IMR-90 (cell line): ENCODE results near the gene STX16. TPM values are rescaled to one million over a fixed set of nuclear protein-coding genes. Genes with fewer than 3 reads are reported as not detected.
A peak's percentile ranks its signal among the peaks of the same experiment; 100 is the strongest.

ENCODE experiments used
- ATAC-seq: fragments of 200-7000 bp; cut with Tn5 transposase; 2 replicates; pipeline ENCODE4 v1.9.1; 2020; ENCODE audit warnings: low read depth, mild to moderate bottlenecking, moderate library complexity
- BruUV-seq: library from RNA; stranded (reverse); fragments of 400-500 nt; replicated peaks from 2 replicates; lab custom pipeline; 2021; lab: Mats Ljungman, UMichigan
- CTCF ChIA-PET: fragments of 300-600 bp; formaldehyde crosslinking; extraction: SDS; loops from one replicate; lab custom pipeline; 2021; ENCODE audit warnings: antibody characterized with exemption; lab: Yijun Ruan, JAX
- POLR2A ChIA-PET: fragments of 300-600 bp; sonication (Branson Sonifier 250); formaldehyde crosslinking; loops from one replicate; lab custom pipeline; 2022; ENCODE audit warnings: antibody characterized with exemption; ENCODE audit not compliant: unreplicated experiment; lab: Charles Lee
- DNase-seq: peaks from one replicate; pipeline ENCODE4 v3.0.0; 2013
- H2AFZ ChIP-seq: replicated peaks from 2 replicates; pipeline ENCODE3; 2013; ENCODE audit warnings: low read length, mild to moderate bottlenecking; ENCODE audit not compliant: poor library complexity
- H2AK5ac ChIP-seq: 2 replicates; pipeline ENCODE4 v1.6.1; 2013; ENCODE audit warnings: low read depth, low read length, inconsistent platforms
- H2AK9ac ChIP-seq: replicated peaks from 2 replicates; pipeline ENCODE3; 2013; ENCODE audit warnings: mild to moderate bottlenecking, low read depth, low read length, moderate library complexity; ENCODE audit not compliant: poor library complexity
- H2BK120ac ChIP-seq: 2 replicates; pipeline ENCODE4 v1.6.1; 2013; ENCODE audit warnings: low read depth, low read length, inconsistent platforms
- H2BK15ac ChIP-seq: 3 replicates; pipeline ENCODE4 v1.6.1; 2013; ENCODE audit warnings: low read depth, low read length, inconsistent platforms
- H2BK20ac ChIP-seq: 2 replicates; pipeline ENCODE4 v1.6.1; 2013; ENCODE audit warnings: low read depth, mild to moderate bottlenecking, inconsistent platforms, low read length, moderate library complexity
- H2BK5ac ChIP-seq: 2 replicates; pipeline ENCODE4 v1.6.1; 2013; ENCODE audit warnings: mild to moderate bottlenecking, low read depth, low read length, inconsistent platforms; ENCODE audit not compliant: poor library complexity, severe bottlenecking
- H3K14ac ChIP-seq: replicated peaks from 2 replicates; pipeline ENCODE4 v1.6.1; 2013; ENCODE audit warnings: low read depth, low read length, inconsistent platforms
- H3K18ac ChIP-seq: 2 replicates; pipeline ENCODE4 v1.6.1; 2013; ENCODE audit warnings: low read depth, low read length, control low read depth
- H3K23ac ChIP-seq: 2 replicates; pipeline ENCODE4 v1.6.1; 2013; ENCODE audit warnings: low read depth, low read length, inconsistent platforms
- H3K27ac ChIP-seq: 2 replicates; pipeline ENCODE4 v1.5.1; 2013; ENCODE audit warnings: mild to moderate bottlenecking, control low read depth, low read length; ENCODE audit not compliant: insufficient read depth
- H3K27me3 ChIP-seq: 2 replicates; pipeline ENCODE4 v1.6.1; 2013; ENCODE audit warnings: low read length; ENCODE audit not compliant: control insufficient read depth, insufficient read depth
- H3K36me3 ChIP-seq: 2 replicates; pipeline ENCODE4 v1.6.1; 2013; ENCODE audit warnings: low read length, mixed read lengths; ENCODE audit not compliant: control insufficient read depth, insufficient read depth
- H3K4ac ChIP-seq: 2 replicates; pipeline ENCODE4 v1.6.1; 2013; ENCODE audit warnings: low read depth, low read length, inconsistent platforms
- H3K4me1 ChIP-seq: 2 replicates; pipeline ENCODE4 v1.6.1; 2013; ENCODE audit warnings: low read length, mixed read lengths; ENCODE audit not compliant: control insufficient read depth, insufficient read depth
- H3K4me2 ChIP-seq: 2 replicates; pipeline ENCODE4 v1.6.1; 2013; ENCODE audit warnings: low read depth, mild to moderate bottlenecking, control low read depth, low read length, moderate library complexity
- H3K4me3 ChIP-seq: 2 replicates; pipeline ENCODE4 v1.5.1; 2013; ENCODE audit warnings: low read depth, mild to moderate bottlenecking, control low read depth, low read length, moderate library complexity; ENCODE audit not compliant: insufficient read depth
- H3K56ac ChIP-seq: 2 replicates; pipeline ENCODE4 v1.6.1; 2013; ENCODE audit warnings: low read length, inconsistent platforms; ENCODE audit not compliant: insufficient read depth; ENCODE audit errors: extremely low read depth
- H3K79me1 ChIP-seq, 2 experiments: 2 replicates each; pipeline ENCODE4 v1.6.1; 2013; ENCODE audit warnings: low read length in 2 of 2, inconsistent platforms in 1 of 2, low read depth in 1 of 2
- H3K9ac ChIP-seq: 2 replicates; pipeline ENCODE4 v1.6.1; 2013; ENCODE audit warnings: low read depth, low read length, control low read depth
- H3K9me1 ChIP-seq: 2 replicates; pipeline ENCODE4 v1.6.1; 2013; ENCODE audit warnings: low read length, inconsistent platforms; ENCODE audit not compliant: insufficient read depth
- H3K9me3 ChIP-seq: 2 replicates; pipeline ENCODE4 v1.6.1; 2013; ENCODE audit warnings: low read length; ENCODE audit not compliant: control insufficient read depth, insufficient read depth
- H4K20me1 ChIP-seq: 2 replicates; pipeline ENCODE4 v1.6.1; 2013; ENCODE audit warnings: low read length, inconsistent platforms; ENCODE audit not compliant: insufficient read depth
- H4K5ac ChIP-seq: 2 replicates; pipeline ENCODE4 v1.6.1; 2013; ENCODE audit warnings: mild to moderate bottlenecking, low read depth, low read length, control low read depth
- H4K8ac ChIP-seq, 2 experiments: 2 replicates each; pipeline ENCODE4 v1.6.1; 2013; ENCODE audit warnings: low read depth in 2 of 2, low read length in 2 of 2, control low read depth in 1 of 2, inconsistent platforms in 1 of 2
- H4K91ac ChIP-seq: 2 replicates; pipeline ENCODE4 v1.6.1; 2013; ENCODE audit warnings: low read depth, low read length, inconsistent platforms; ENCODE audit not compliant: insufficient read depth
- BHLHE40 ChIP-seq: fragments of 150-350 bp; IDR thresholded peaks from 2 replicates; pipeline ENCODE4 v1.6.1; 2016; ENCODE audit warnings: mild to moderate bottlenecking, low read depth, low read length
- CEBPB ChIP-seq: IDR thresholded peaks from 2 replicates; pipeline ENCODE4 v1.6.1; 2012; ENCODE audit warnings: low read depth, low read length, improper control_type of control experiment
- CHD1 ChIP-seq: IDR thresholded peaks from 2 replicates; pipeline ENCODE4 v1.6.1; 2012; ENCODE audit warnings: low read depth, low read length, improper control_type of control experiment
- MAZ ChIP-seq: IDR thresholded peaks from 2 replicates; pipeline ENCODE4 v1.6.1; 2012; ENCODE audit warnings: low read depth, mild to moderate bottlenecking, low read length, improper control_type of control experiment, moderate library complexity, borderline replicate concordance
- MXI1 ChIP-seq: IDR thresholded peaks from 2 replicates; pipeline ENCODE4 v1.6.1; 2012; ENCODE audit warnings: low read depth, mild to moderate bottlenecking, low read length, moderate library complexity, borderline replicate concordance
- POLR2A ChIP-seq: IDR thresholded peaks from 2 replicates; pipeline ENCODE4 v1.6.1; 2012; ENCODE audit warnings: mild to moderate bottlenecking, low read depth, low read length
- RFX5 ChIP-seq: IDR thresholded peaks from 2 replicates; pipeline ENCODE4 v1.8.0; 2012; ENCODE audit warnings: low read depth, mild to moderate bottlenecking, low read length, moderate library complexity
- WGBS, 2 experiments: methylation state at CpG; one replicate each; pipeline versions ENCODE4 v1.1.5 to v1.1.7; 2013; ENCODE audit warnings: missing lambda C conversion rate in 2 of 2; ENCODE audit not compliant: insufficient read length in 1 of 2; ENCODE audit errors: extremely low coverage in 2 of 2; 5-methylcytosine and 5-hydroxymethylcytosine counted together
- dilution Hi-C: fragments of 300-500 bp; cut with HindIII; formaldehyde crosslinking; loops from one replicate; pipeline ENCODE4 v1.14.3; 2018; ENCODE audit warnings: low sequenced_read_pairs; ENCODE audit not compliant: unreplicated experiment
- in situ Hi-C: fragments of 300-500 bp; cut with MboI; formaldehyde crosslinking; loops from 3 replicates; pipeline ENCODE4 v1.14.3; 2019; ENCODE audit warnings: low sequenced_read_pairs, inconsistent platforms, mixed read lengths
- intact Hi-C: fragments of 100-400 bp; cut with micrococcal nuclease; formaldehyde crosslinking; loops from 2 replicates; pipeline ENCODE4 v1.10.0; 2022
- polyA plus RNA-seq, 3 experiments: library from polyadenylated mRNA; depleted of rRNA; stranded (reverse); fragments of >200 nt; gene quantifications; 2 replicates each; pipeline ENCODE4 v1.2.3, GENCODE V29; 2012; ENCODE audit warnings: low replicate concordance in 1 of 3
- total RNA-seq: library from RNA; depleted of rRNA; stranded (reverse); fragments of >200 nt; gene quantifications from 2 replicates; pipeline ENCODE4 v1.2.3, GENCODE V29; 2012
- TF ChIP-seq, protein P1 (sequence below): conservative IDR thresholded peaks from 2 replicates; pipeline ENCODE4 v1.5.1; 2012; ENCODE audit warnings: mild to moderate bottlenecking, low read depth, low read length, improper control_type of control experiment

STX16 gene
- total and polyA plus RNA-seq, 2 of the 4 experiments (the other 2 are of a cell fraction) = 26.9 to 58.2 TPM

DNA sequence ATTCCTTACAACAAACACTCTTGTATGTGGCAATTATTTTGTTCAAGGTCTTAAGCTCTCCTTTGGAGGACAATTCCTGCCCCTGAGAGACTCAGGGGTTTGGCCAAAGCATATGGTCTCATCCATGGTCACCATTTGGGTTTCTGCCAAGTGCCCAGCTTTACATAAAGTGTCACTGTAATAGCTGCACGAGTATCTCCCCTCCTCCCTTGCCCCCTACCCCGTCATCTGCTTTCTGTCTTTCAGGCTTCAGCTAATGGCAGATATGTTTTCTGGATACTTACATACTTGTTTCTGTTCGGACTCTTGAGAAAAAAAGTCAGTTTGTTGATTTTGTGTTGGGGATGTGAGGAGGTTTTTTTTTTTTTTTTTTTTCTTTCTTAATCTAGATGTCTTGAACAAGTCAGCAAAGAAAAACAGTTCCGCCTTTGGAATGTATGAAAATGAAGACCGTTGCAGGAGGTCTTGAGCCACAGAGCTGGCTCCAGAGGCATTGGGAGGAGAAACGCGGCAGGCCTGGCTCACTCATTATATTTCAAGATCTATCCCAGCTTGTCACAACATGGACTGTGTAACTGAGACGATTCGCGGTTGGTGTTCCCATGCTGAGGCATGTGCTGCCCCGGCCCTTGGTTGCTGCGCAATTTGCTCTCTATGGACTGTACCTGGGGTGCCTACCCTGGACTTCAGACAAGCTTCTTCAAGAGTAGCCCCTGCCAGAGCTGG, 32.6 kb upstream of the STX16 start:
- intact Hi-C loops (no loop called here), in situ Hi-C loops (no loop called here), dilution Hi-C loops (no loop called here)
- no peaks in the 10 kb centered on the region for H3K9me3 ChIP-seq
- H3K14ac ChIP-seq = peak overlapping the region; percentile 88
- peak overlapping the region; percentile 93 for H2AK9ac ChIP-seq
- H3K9me1 ChIP-seq = peaks cover 30% of the 10 kb centered on the region
- DNase-seq (peak; percentile 82), ATAC-seq (peak; percentile 85)
- H4K5ac ChIP-seq = peak overlapping the region; percentile 74
- H3K18ac ChIP-seq = peak overlapping the region; percentile 78
- peak overlapping the region; percentile 59; the same call in 2 of the 3 replicates for H2BK15ac ChIP-seq
- peak overlapping the region; percentile 56 for H3K4me2 ChIP-seq
- H3K56ac ChIP-seq = peak overlapping the region; percentile 29
- ChIA-PET CTCF (interaction anchor here (0.6 to 1.0 kb wide), 2 partner anchors 32 to 59 kb away, joined by 3 to 4 read pairs; partner anchors contain the start of gene STX16), POLR2A (no interaction called here)
- no peaks in the 10 kb centered on the region for H3K36me3 ChIP-seq
- H2BK5ac ChIP-seq = peak overlapping the region; percentile 23
- no peak for TF ChIP-seq BHLHE40
- TF ChIP-seq CHD1 = no peak
- TF ChIP-seq CEBPB = 0 out of 2 replicates have a peak, but pooled peaks have one; percentile 15
- no peak for TF ChIP-seq POLR2A
- TF ChIP-seq, protein P1, sequence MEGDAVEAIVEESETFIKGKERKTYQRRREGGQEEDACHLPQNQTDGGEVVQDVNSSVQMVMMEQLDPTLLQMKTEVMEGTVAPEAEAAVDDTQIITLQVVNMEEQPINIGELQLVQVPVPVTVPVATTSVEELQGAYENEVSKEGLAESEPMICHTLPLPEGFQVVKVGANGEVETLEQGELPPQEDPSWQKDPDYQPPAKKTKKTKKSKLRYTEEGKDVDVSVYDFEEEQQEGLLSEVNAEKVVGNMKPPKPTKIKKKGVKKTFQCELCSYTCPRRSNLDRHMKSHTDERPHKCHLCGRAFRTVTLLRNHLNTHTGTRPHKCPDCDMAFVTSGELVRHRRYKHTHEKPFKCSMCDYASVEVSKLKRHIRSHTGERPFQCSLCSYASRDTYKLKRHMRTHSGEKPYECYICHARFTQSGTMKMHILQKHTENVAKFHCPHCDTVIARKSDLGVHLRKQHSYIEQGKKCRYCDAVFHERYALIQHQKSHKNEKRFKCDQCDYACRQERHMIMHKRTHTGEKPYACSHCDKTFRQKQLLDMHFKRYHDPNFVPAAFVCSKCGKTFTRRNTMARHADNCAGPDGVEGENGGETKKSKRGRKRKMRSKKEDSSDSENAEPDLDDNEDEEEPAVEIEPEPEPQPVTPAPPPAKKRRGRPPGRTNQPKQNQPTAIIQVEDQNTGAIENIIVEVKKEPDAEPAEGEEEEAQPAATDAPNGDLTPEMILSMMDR = no peak
- TF ChIP-seq MXI1 = no peak
- no peak for TF ChIP-seq RFX5
- no peak for TF ChIP-seq MAZ
- peaks cover 23% of the 10 kb centered on the region for H3K4me1 ChIP-seq
- H2AK5ac ChIP-seq = peak overlapping the region; percentile 82; the same call in 1 of the 2 replicates
- H2BK20ac ChIP-seq = peak overlapping the region; percentile 94
- H4K91ac ChIP-seq = peak overlapping the region; percentile 88
- peak overlapping the region; percentile 90 for H3K4ac ChIP-seq
- 33% methylated on average over 4 of the region's 12 CpGs; no CpG with 5 or more reads in 1 of the 2 experiments for WGBS, 2 experiments
- H4K20me1 ChIP-seq = no peaks in the 10 kb centered on the region
- peak overlapping the region; percentile 80; the same call in 1 of the 2 replicates for H3K23ac ChIP-seq
- H3K27ac ChIP-seq = peak overlapping the region; percentile 73
- peak overlapping the region; percentile 94 for H2BK120ac ChIP-seq
- BruUV-seq = no TSS peak
- H3K79me1 ChIP-seq = peaks cover 0 to 8% of the 10 kb centered on the region in 2 experiments; a peak in 2 of 4 replicates
- no peak overlapping the region for H3K4me3 ChIP-seq
- peak overlapping the region; percentile 62 to 71; a peak in 3 of 4 replicates for H4K8ac ChIP-seq
- H2AFZ ChIP-seq = peak overlapping the region; percentile 88
- no peaks in the 10 kb centered on the region for H3K27me3 ChIP-seq
- H3K9ac ChIP-seq = 0 out of 2 replicates have a peak overlapping the region, but pooled peaks have one; percentile 26
